GM23338 (cell line): ENCODE data around the gene VPS54.

ENCODE experiments used
- CREB1 ChIP-seq: fragments of 250-450 bp; sonication (Bioruptor Pico); IDR thresholded peaks from 2 replicates; pipeline ENCODE4 v1.5.0; 2020; ENCODE audit warnings: low read depth, mild to moderate bottlenecking, moderate library complexity
- EZH2 ChIP-seq: fragments of 200-600 bp; sonication (generic); IDR thresholded peaks from one replicate; pipeline ENCODE4 v1.8.0; 2017; ENCODE audit warnings: antibody characterized with exemption, mild to moderate bottlenecking, low read depth; ENCODE audit not compliant: unreplicated experiment
- EZH2phosphoT487 ChIP-seq: fragments of 200-600 bp; sonication (generic); IDR thresholded peaks from one replicate; pipeline ENCODE4 v1.8.1; 2018; ENCODE audit warnings: antibody characterized with exemption; ENCODE audit not compliant: unreplicated experiment
- NANOG ChIP-seq: IDR thresholded peaks from 2 replicates; pipeline ENCODE4 v1.6.1; 2016; ENCODE audit warnings: antibody characterized with exemption, borderline replicate concordance
- POLR2AphosphoS5 ChIP-seq: IDR thresholded peaks from 2 replicates; pipeline ENCODE4 v1.6.1; 2016; ENCODE audit warnings: antibody characterized with exemption, low read depth
- ZNF331 ChIP-seq: fragments of 250-450 bp; sonication (Bioruptor Pico); IDR thresholded peaks from 2 replicates; pipeline ENCODE4 v1.5.0; 2020; ENCODE audit warnings: low read depth, mild to moderate bottlenecking, moderate library complexity
- TF ChIP-seq, protein P1 (sequence below), 2 experiments: fragments of 200-600 bp in 1 of 2; sonication (generic) in 1 of 2; conservative IDR thresholded peaks; 2 replicates each; pipeline versions ENCODE4 v1.5.1 to v1.6.1; 2016 to 2017; ENCODE audit warnings: antibody characterized with exemption in 2 of 2, low read depth in 2 of 2, mild to moderate bottlenecking in 2 of 2, moderate library complexity in 1 of 2
- TF ChIP-seq, protein P2 (sequence below): IDR thresholded peaks from one replicate; pipeline ENCODE4 v1.6.1; 2018; ENCODE audit warnings: antibody characterized with exemption; ENCODE audit not compliant: unreplicated experiment
- TF ChIP-seq, protein P3 (sequence below): IDR thresholded peaks from 2 replicates; pipeline ENCODE4 v1.6.1; 2016; ENCODE audit warnings: antibody characterized with exemption

DNA sequence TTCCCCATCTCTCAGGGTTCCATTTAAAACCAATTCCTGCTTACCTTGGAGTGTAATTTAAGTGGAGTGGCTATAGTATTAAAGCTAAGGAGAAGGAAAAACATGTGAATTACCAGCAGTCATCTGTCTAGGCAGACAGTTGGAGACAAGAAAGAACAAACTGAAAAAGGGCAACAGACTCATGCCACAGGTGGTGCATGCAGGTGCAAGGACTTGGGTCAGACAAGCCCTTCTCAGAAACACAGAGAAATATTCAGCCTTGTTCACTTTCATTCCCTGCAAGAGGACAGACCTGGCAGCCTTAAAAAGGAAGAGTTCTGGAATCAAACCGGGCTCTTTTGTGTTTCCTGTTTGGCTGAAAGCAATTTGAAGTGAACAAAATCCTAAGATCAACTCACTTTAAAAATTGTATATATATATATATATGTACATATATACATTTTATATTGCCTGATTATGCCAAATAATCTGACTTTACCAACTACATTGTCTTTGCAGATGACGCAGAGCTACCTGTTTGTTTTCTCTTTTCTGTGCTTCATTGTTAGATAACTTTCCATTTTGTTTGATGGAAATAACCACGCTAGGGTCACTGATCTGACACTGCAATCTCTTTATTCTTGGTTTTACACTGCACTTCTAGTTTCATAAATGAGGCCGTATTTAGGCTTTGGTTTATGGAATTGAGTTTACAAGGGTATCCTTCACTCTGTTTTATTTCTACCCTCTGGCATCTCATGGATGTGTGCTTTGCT is 35.1 kb upstream of the VPS54 start:
- no peak for TF ChIP-seq POLR2AphosphoS5
- no peak for TF ChIP-seq EZH2
- TF ChIP-seq, protein P1, sequence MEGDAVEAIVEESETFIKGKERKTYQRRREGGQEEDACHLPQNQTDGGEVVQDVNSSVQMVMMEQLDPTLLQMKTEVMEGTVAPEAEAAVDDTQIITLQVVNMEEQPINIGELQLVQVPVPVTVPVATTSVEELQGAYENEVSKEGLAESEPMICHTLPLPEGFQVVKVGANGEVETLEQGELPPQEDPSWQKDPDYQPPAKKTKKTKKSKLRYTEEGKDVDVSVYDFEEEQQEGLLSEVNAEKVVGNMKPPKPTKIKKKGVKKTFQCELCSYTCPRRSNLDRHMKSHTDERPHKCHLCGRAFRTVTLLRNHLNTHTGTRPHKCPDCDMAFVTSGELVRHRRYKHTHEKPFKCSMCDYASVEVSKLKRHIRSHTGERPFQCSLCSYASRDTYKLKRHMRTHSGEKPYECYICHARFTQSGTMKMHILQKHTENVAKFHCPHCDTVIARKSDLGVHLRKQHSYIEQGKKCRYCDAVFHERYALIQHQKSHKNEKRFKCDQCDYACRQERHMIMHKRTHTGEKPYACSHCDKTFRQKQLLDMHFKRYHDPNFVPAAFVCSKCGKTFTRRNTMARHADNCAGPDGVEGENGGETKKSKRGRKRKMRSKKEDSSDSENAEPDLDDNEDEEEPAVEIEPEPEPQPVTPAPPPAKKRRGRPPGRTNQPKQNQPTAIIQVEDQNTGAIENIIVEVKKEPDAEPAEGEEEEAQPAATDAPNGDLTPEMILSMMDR (conservative IDR thresholded peaks at IDR 0.05; ENCODE audit: low read depth in 2 of 2), result no peak
- no peak for TF ChIP-seq EZH2phosphoT487
- TF ChIP-seq, protein P2, sequence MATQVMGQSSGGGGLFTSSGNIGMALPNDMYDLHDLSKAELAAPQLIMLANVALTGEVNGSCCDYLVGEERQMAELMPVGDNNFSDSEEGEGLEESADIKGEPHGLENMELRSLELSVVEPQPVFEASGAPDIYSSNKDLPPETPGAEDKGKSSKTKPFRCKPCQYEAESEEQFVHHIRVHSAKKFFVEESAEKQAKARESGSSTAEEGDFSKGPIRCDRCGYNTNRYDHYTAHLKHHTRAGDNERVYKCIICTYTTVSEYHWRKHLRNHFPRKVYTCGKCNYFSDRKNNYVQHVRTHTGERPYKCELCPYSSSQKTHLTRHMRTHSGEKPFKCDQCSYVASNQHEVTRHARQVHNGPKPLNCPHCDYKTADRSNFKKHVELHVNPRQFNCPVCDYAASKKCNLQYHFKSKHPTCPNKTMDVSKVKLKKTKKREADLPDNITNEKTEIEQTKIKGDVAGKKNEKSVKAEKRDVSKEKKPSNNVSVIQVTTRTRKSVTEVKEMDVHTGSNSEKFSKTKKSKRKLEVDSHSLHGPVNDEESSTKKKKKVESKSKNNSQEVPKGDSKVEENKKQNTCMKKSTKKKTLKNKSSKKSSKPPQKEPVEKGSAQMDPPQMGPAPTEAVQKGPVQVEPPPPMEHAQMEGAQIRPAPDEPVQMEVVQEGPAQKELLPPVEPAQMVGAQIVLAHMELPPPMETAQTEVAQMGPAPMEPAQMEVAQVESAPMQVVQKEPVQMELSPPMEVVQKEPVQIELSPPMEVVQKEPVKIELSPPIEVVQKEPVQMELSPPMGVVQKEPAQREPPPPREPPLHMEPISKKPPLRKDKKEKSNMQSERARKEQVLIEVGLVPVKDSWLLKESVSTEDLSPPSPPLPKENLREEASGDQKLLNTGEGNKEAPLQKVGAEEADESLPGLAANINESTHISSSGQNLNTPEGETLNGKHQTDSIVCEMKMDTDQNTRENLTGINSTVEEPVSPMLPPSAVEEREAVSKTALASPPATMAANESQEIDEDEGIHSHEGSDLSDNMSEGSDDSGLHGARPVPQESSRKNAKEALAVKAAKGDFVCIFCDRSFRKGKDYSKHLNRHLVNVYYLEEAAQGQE, result no peak
- TF ChIP-seq NANOG, result no peak
- no peak for TF ChIP-seq CREB1 (CRISPR knock-in tag)
- TF ChIP-seq, protein P3, sequence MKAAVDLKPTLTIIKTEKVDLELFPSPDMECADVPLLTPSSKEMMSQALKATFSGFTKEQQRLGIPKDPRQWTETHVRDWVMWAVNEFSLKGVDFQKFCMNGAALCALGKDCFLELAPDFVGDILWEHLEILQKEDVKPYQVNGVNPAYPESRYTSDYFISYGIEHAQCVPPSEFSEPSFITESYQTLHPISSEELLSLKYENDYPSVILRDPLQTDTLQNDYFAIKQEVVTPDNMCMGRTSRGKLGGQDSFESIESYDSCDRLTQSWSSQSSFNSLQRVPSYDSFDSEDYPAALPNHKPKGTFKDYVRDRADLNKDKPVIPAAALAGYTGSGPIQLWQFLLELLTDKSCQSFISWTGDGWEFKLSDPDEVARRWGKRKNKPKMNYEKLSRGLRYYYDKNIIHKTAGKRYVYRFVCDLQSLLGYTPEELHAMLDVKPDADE, result no peak
- TF ChIP-seq ZNF331 (CRISPR knock-in tag), result no peak
